ENCODE results near the gene APOH.

The APOH gene

GRCh38 chr17:66270106-66270505 is 40.9 kb upstream of the APOH start:
- Histone ChIP-seq H3K9me3 (ENCODE audit: insufficient read depth, low read length) (no peaks in the 10 kb centered on the region), H3K27ac (ENCODE audit: low read length) (no peak overlapping the region), H3K79me2 (ENCODE audit: low read length) (no peaks in the 10 kb centered on the region), H3K9ac (ENCODE audit: low read length) (no peak overlapping the region), H4K20me1 (ENCODE audit: insufficient read depth, low read length) (no peaks in the 10 kb centered on the region), H3K4me2 (ENCODE audit: low read length) (no peak overlapping the region), H3K36me3 (replicated peaks; ENCODE audit: low read depth, low read length) (no peaks in the 10 kb centered on the region), H2AFZ (ENCODE audit: low read depth, low read length) (no peak overlapping the region), H3K27me3 (ENCODE audit: low read depth, low read length) (no peaks in the 10 kb centered on the region), H3K4me1 (ENCODE audit: low read length) (no peaks in the 10 kb centered on the region), H3K4me3 (ENCODE audit: low read length) (no peak overlapping the region)
- no peak for TF ChIP-seq EZH2phosphoT487 (IDR thresholded peaks at IDR 0.05; ENCODE audit: low read depth)
- no peak for TF ChIP-seq CTCF (IDR thresholded peaks at IDR 0.05; ENCODE audit: low read depth, low read length)

GRCh38 chr17:66268247-66268927 is 39.2 kb upstream of the APOH start:
- no peak overlapping the region for H2AFZ ChIP-seq (ENCODE audit: low read depth, low read length)
- no peak overlapping the region for H3K27ac ChIP-seq (ENCODE audit: low read length)
- H3K4me2 ChIP-seq (ENCODE audit: low read length), result no peak overlapping the region
- no peaks in the 10 kb centered on the region for H4K20me1 ChIP-seq (ENCODE audit: insufficient read depth, low read length)
- TF ChIP-seq CTCF (IDR thresholded peaks at IDR 0.05; ENCODE audit: low read depth, low read length) (no peak), EZH2phosphoT487 (IDR thresholded peaks at IDR 0.05; ENCODE audit: low read depth) (no peak)
- peaks cover 3% of the 10 kb centered on the region; the same call in 1 of the 2 replicates for H3K4me1 ChIP-seq (ENCODE audit: low read length)
- H3K9me3 ChIP-seq (ENCODE audit: insufficient read depth, low read length), result no peaks in the 10 kb centered on the region
- no peaks in the 10 kb centered on the region for H3K36me3 ChIP-seq (replicated peaks; ENCODE audit: low read depth, low read length)
- no peaks in the 10 kb centered on the region for H3K27me3 ChIP-seq (ENCODE audit: low read depth, low read length)
- H3K9ac ChIP-seq (ENCODE audit: low read length), result no peak overlapping the region
- H3K4me3 ChIP-seq (ENCODE audit: low read length), result no peak overlapping the region
- H3K79me2 ChIP-seq (ENCODE audit: low read length), result no peaks in the 10 kb centered on the region

GRCh38 chr17:66264696-66265095 is 35.5 kb upstream of the APOH start:
- TF ChIP-seq CTCF (IDR thresholded peaks at IDR 0.05; ENCODE audit: low read depth, low read length) (no peak), EZH2phosphoT487 (IDR thresholded peaks at IDR 0.05; ENCODE audit: low read depth) (no peak)
- H3K4me1 ChIP-seq (ENCODE audit: low read length), result peaks cover 3% of the 10 kb centered on the region; the same call in 1 of the 2 replicates

GRCh38 chr17:66262767-66263166 is 33.6 kb upstream of the APOH start:
- Histone ChIP-seq H3K4me1 (ENCODE audit: low read length) (peaks cover 3% of the 10 kb centered on the region; the same call in 1 of the 2 replicates), H3K4me2 (ENCODE audit: low read length) (no peak overlapping the region), H3K79me2 (ENCODE audit: low read length) (no peaks in the 10 kb centered on the region), H3K27ac (ENCODE audit: low read length) (no peak overlapping the region), H3K36me3 (replicated peaks; ENCODE audit: low read depth, low read length) (no peaks in the 10 kb centered on the region), H3K9ac (ENCODE audit: low read length) (no peak overlapping the region), H4K20me1 (ENCODE audit: insufficient read depth, low read length) (no peaks in the 10 kb centered on the region), H3K9me3 (ENCODE audit: insufficient read depth, low read length) (no peaks in the 10 kb centered on the region), H3K4me3 (ENCODE audit: low read length) (no peak overlapping the region), H2AFZ (ENCODE audit: low read depth, low read length) (no peak overlapping the region), H3K27me3 (ENCODE audit: low read depth, low read length) (peaks cover 6% of the 10 kb centered on the region; the same call in 1 of the 2 replicates)
- no peak for TF ChIP-seq CTCF (IDR thresholded peaks at IDR 0.05; ENCODE audit: low read depth, low read length)
- TF ChIP-seq EZH2phosphoT487 (IDR thresholded peaks at IDR 0.05; ENCODE audit: low read depth), result no peak

More at GRCh38 chr17:66264696-66265095, 35.5 kb upstream of the APOH start:
- H3K27ac ChIP-seq (ENCODE audit: low read length), result no peak overlapping the region
- H2AFZ ChIP-seq (ENCODE audit: low read depth, low read length), result no peak overlapping the region
- H3K9me3 ChIP-seq (ENCODE audit: insufficient read depth, low read length), result no peaks in the 10 kb centered on the region
- no peaks in the 10 kb centered on the region for H3K36me3 ChIP-seq (replicated peaks; ENCODE audit: low read depth, low read length)
- 0 out of 2 replicates have a peak, but pooled peaks cover 3% of the 10 kb centered on the region for H3K27me3 ChIP-seq (ENCODE audit: low read depth, low read length)
- no peak overlapping the region for H3K4me2 ChIP-seq (ENCODE audit: low read length)
- no peaks in the 10 kb centered on the region for H3K79me2 ChIP-seq (ENCODE audit: low read length)
- H4K20me1 ChIP-seq (ENCODE audit: insufficient read depth, low read length), result no peaks in the 10 kb centered on the region
- no peak overlapping the region for H3K4me3 ChIP-seq (ENCODE audit: low read length)
- no peak overlapping the region for H3K9ac ChIP-seq (ENCODE audit: low read length)
